GM12878 (cell line): ENCODE data around the gene CYYR1. TPM values are rescaled to one million over a fixed set of nuclear protein-coding genes. Genes with fewer than 3 reads are reported as not detected.

Source experiments
- ATAC-seq: fragments of 200-7000 bp; cut with Tn5 transposase; 3 replicates; pipeline ENCODE4 v1.9.1; 2020; ENCODE audit warnings: mild to moderate bottlenecking, moderate library complexity
- BruUV-seq: library from RNA; stranded (reverse); fragments of 400-500 nt; replicated peaks from 2 replicates; lab custom pipeline; 2021; lab: Mats Ljungman, UMichigan
- CTCF ChIA-PET: fragments of 300-600 bp; sonication (Branson Sonifier 250); formaldehyde crosslinking; extraction: SDS; loops from one replicate; lab custom pipeline; 2021; ENCODE audit warnings: inconsistent platforms; lab: Yijun Ruan, JAX
- POLR2A ChIA-PET: fragments of 350-600 bp; formaldehyde crosslinking; extraction: SDS; loops from one replicate; lab custom pipeline; 2021; ENCODE audit warnings: inconsistent platforms; lab: Charles Lee
- RAD21 ChIA-PET: fragments of 300-600 bp; sonication (Branson Sonifier 250); formaldehyde crosslinking; loops from one replicate; lab custom pipeline; 2023; ENCODE audit warnings: antibody characterized with exemption; ENCODE audit not compliant: unreplicated experiment; lab: Charles Lee
- SMC1A ChIA-PET: fragments of 300-600 bp; sonication (Branson Sonifier 250); formaldehyde crosslinking; loops from one replicate; lab custom pipeline; 2023; ENCODE audit not compliant: unreplicated experiment, uncharacterized antibody; lab: Charles Lee
- DNase-seq: peaks from one replicate; pipeline ENCODE4 v3.0.0-alpha.2; 2011; ENCODE audit warnings: low read depth, low spot score
- FAIRE-seq: peaks from 3 replicates; lab custom pipeline; 2011; peaks lifted over from hg19 to GRCh38; lab: Jason Lieb, UNC
- H2AFZ ChIP-seq: 2 replicates; pipeline ENCODE4 v1.6.0; 2011; ENCODE audit warnings: low read depth, low read length, control low read depth; ENCODE audit not compliant: control insufficient read depth
- H3K27ac ChIP-seq: 2 replicates; pipeline ENCODE4 v1.5.1; 2011; ENCODE audit warnings: control low read depth; ENCODE audit not compliant: control insufficient read depth, insufficient read depth
- H3K27me3 ChIP-seq, 2 experiments: replicated peaks in 1 of 2; 2 replicates each; pipeline versions ENCODE4 v1.6.0 to v1.6.1; 2011; ENCODE audit warnings: low read length in 1 of 2; ENCODE audit not compliant: control insufficient read depth in 2 of 2, insufficient read depth in 2 of 2
- H3K36me3 ChIP-seq, 2 experiments: 2 replicates each; pipeline ENCODE4 v1.5.1; 2011; ENCODE audit warnings: low read length in 1 of 2; ENCODE audit not compliant: control insufficient read depth in 2 of 2, insufficient read depth in 2 of 2
- H3K4me1 ChIP-seq: 2 replicates; pipeline ENCODE4 v1.6.1; 2011; ENCODE audit warnings: mild to moderate bottlenecking, low read length, moderate library complexity, mixed read lengths; ENCODE audit not compliant: control insufficient read depth, insufficient read depth
- H3K4me2 ChIP-seq: 2 replicates; pipeline ENCODE4 v1.6.0; 2011; ENCODE audit warnings: control low read depth; ENCODE audit not compliant: control insufficient read depth, insufficient read depth
- H3K4me3 ChIP-seq: fragments of 200-600 bp; sonication (generic); 2 replicates; pipeline ENCODE4 v1.5.1; 2016
- H3K79me2 ChIP-seq: 2 replicates; pipeline ENCODE4 v1.6.0; 2011; ENCODE audit warnings: low read length; ENCODE audit not compliant: control insufficient read depth, insufficient read depth
- H3K9ac ChIP-seq: 2 replicates; pipeline ENCODE4 v1.8.0; 2011; ENCODE audit warnings: low read length, control low read depth, mixed read lengths; ENCODE audit not compliant: control insufficient read depth, insufficient read depth
- H3K9me3 ChIP-seq: replicated peaks from 3 replicates; pipeline ENCODE4 v1.5.1; 2011; ENCODE audit warnings: mild to moderate bottlenecking, low read length; ENCODE audit not compliant: control insufficient read depth, insufficient read depth
- H4K20me1 ChIP-seq: 2 replicates; pipeline ENCODE4 v1.6.0; 2011; ENCODE audit not compliant: control insufficient read depth, insufficient read depth
- ASH2L ChIP-seq: fragments of 300-600, 200-600 bp; sonication (generic); IDR thresholded peaks from 2 replicates; pipeline ENCODE4 v1.6.1; 2017; ENCODE audit warnings: low read depth, mild to moderate bottlenecking, borderline replicate concordance
- CHD1 ChIP-seq: IDR thresholded peaks from 2 replicates; pipeline ENCODE4 v1.6.1; 2012; ENCODE audit warnings: low read depth, low read length, improper control_type of control experiment
- ESRRA ChIP-seq: IDR thresholded peaks from 2 replicates; pipeline ENCODE4 v1.6.1; 2012; ENCODE audit warnings: mild to moderate bottlenecking, low read length, improper control_type of control experiment
- IKZF2 ChIP-seq, 2 experiments: fragments of 450-650 bp; IDR thresholded peaks; 2 replicates each; pipeline ENCODE4 v1.6.1; 2017; ENCODE audit warnings: mild to moderate bottlenecking in 2 of 2, moderate library complexity in 2 of 2
- KLF5 ChIP-seq: fragments of 450-650 bp; IDR thresholded peaks from 2 replicates; pipeline ENCODE4 v1.6.1; 2014; ENCODE audit warnings: mild to moderate bottlenecking; ENCODE audit not compliant: partially characterized antibody
- POU2F2 ChIP-seq: IDR thresholded peaks from 3 replicates; pipeline ENCODE4 v1.6.1; 2011; ENCODE audit warnings: low read depth, mild to moderate bottlenecking, low read length, borderline replicate concordance
- RUNX3 ChIP-seq: IDR thresholded peaks from 2 replicates; pipeline ENCODE4 v1.6.1; 2012; ENCODE audit warnings: low read length, inconsistent platforms
- SP1 ChIP-seq: IDR thresholded peaks from one replicate; pipeline ENCODE4 v1.6.1; 2011; ENCODE audit warnings: low read depth, low read length
- SREBF1 ChIP-seq: IDR thresholded peaks from 2 replicates; pipeline ENCODE4 v1.6.1; 2012; ENCODE audit warnings: mild to moderate bottlenecking, low read length
- TCF3 ChIP-seq: IDR thresholded peaks from 2 replicates; pipeline ENCODE4 v1.6.1; 2012; ENCODE audit warnings: low read depth, mild to moderate bottlenecking, low read length, borderline replicate concordance; ENCODE audit not compliant: insufficient read depth
- YY1 ChIP-seq: IDR thresholded peaks from 2 replicates; pipeline ENCODE4 v1.6.1; 2011; ENCODE audit warnings: low read depth, mild to moderate bottlenecking, low read length
- ZNF24 ChIP-seq: fragments of 450-650 bp; IDR thresholded peaks from 2 replicates; pipeline ENCODE4 v1.6.1; 2017; ENCODE audit warnings: antibody characterized with exemption, mild to moderate bottlenecking
- WGBS: methylation state at CpG from one replicate; pipeline ENCODE4 v1.1.6; 2016; ENCODE audit warnings: low lambda C conversion rate; ENCODE audit not compliant: insufficient replicate concordance, insufficient coverage; ENCODE audit errors: missing lambda C conversion rate; 5-methylcytosine and 5-hydroxymethylcytosine counted together
- in situ Hi-C: fragments of 300-500 bp; cut with MboI; formaldehyde crosslinking; loops from 9 replicates; pipeline ENCODE4 v1.14.3; 2018; ENCODE audit warnings: mixed read lengths
- intact Hi-C: fragments of 100-400 bp; cut with micrococcal nuclease; formaldehyde crosslinking; loops from one replicate; pipeline ENCODE4 v1.14.2; 2022; ENCODE audit not compliant: unreplicated experiment
- polyA plus RNA-seq, 11 experiments: library from polyadenylated mRNA; depleted of rRNA in 4 of 11; unstranded in 6 of 11; stranded (reverse) in 5 of 11; fragments of >200 nt; fragmentation: Nextera tagmentation in 4 of 11; fragmentation: Illumina TruSeq in 1 of 11; extraction: Ambion mirVana in 4 of 11; extraction: Trizol in 1 of 11; gene quantifications; 1 replicate in 1 of 11; 2 replicates in 10 of 11; pipeline versions ENCODE4 v1.2.1 to v1.2.3, GENCODE V29; 2011 to 2016; ENCODE audit warnings: inconsistent platforms in 2 of 11, missing spikeins in 2 of 11, low read depth in 1 of 11
- total RNA-seq, 4 experiments: library from RNA; depleted of rRNA in 3 of 4; stranded (reverse); fragments of >200 nt in 3 of 4; fragmentation: Illumina TruSeq in 1 of 4; extraction: Trizol in 1 of 4; gene quantifications; 2 replicates each; pipeline versions ENCODE4 v1.2.1 to v1.2.3, GENCODE V29; 2013 to 2021
- TF ChIP-seq, protein P1 (sequence below): fragments of 450-650 bp; formaldehyde crosslinking; IDR thresholded peaks from 2 replicates; pipeline ENCODE4 v1.4.0; 2022; ENCODE audit warnings: mild to moderate bottlenecking, moderate library complexity
- TF ChIP-seq, protein P2 (sequence below): IDR thresholded peaks from 2 replicates; pipeline ENCODE4 v1.6.1; 2011; ENCODE audit warnings: borderline replicate concordance, low read depth, mild to moderate bottlenecking, moderate library complexity, low read length; ENCODE audit not compliant: insufficient read depth, poor library complexity, severe bottlenecking

The CYYR1 gene
- total and polyA plus RNA-seq, 10 of the 15 experiments (the other 5 are each of a cell fraction or from before 2014, with no cell fraction given) = 0.11 to 0.13 TPM; not detected in 8

DNA sequence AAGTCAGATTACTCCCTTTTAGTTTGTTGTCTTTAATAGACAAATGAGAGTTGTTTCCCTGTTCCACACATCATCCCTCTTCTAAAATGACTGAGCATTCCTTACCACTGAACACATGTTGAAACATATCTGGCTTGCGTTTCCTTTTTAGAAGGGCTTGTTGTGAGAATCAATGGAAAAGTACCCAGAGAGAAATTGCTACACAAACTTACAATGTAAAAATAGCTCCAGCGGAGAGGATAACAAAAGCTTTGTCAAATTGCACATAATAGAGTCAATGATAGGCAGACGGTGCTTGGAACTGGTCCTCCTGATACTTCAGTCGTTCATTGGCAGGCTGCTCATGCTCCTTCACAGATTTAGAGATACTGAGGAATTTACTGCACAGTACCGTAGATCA lies 123.9 kb downstream of the CYYR1 start:
- SMC1A ChIA-PET = no interaction called here
- in situ Hi-C loops = no loop called here
- Histone ChIP-seq H3K79me2 (no peaks in the 10 kb centered on the region), H3K4me3 (no peak overlapping the region), H3K9me3 (no peaks in the 10 kb centered on the region), H3K27ac (no peak overlapping the region), H3K9ac (no peak overlapping the region), H2AFZ (no peak overlapping the region), H3K4me1 (no peaks in the 10 kb centered on the region), H4K20me1 (no peaks in the 10 kb centered on the region), H3K27me3 (no peaks in the 10 kb centered on the region), H3K4me2 (no peak overlapping the region), H3K36me3 (no peaks in the 10 kb centered on the region)
- TF ChIP-seq ZNF24 (no peak), SP1 (no peak), POU2F2 (no peak), CHD1 (no peak), IKZF2 (IDR thresholded peaks at IDR 0.05) (no peak), YY1 (no peak), ESRRA (no peak), TCF3 (no peak), KLF5 (no peak), RUNX3 (no peak), ASH2L (no peak), SREBF1 (no peak)
- TF ChIP-seq, protein P1, sequence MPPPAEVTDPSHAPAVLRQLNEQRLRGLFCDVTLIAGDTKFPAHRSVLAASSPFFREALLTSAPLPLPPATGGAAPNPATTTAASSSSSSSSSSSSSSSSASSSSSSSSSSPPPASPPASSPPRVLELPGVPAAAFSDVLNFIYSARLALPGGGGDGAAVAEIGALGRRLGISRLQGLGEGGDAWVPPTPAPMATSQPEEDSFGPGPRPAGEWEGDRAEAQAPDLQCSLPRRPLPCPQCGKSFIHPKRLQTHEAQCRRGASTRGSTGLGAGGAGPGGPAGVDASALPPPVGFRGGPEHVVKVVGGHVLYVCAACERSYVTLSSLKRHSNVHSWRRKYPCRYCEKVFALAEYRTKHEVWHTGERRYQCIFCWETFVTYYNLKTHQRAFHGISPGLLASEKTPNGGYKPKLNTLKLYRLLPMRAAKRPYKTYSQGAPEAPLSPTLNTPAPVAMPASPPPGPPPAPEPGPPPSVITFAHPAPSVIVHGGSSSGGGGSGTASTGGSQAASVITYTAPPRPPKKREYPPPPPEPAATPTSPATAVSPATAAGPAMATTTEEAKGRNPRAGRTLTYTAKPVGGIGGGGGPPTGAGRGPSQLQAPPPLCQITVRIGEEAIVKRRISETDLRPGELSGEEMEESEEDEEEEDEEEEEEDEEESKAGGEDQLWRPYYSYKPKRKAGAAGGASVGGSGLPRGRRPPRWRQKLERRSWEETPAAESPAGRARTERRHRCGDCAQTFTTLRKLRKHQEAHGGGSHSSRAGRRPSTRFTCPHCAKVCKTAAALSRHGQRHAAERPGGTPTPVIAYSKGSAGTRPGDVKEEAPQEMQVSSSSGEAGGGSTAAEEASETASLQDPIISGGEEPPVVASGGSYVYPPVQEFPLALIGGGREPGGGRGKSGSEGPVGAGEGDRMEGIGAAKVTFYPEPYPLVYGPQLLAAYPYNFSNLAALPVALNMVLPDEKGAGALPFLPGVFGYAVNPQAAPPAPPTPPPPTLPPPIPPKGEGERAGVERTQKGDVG = no peak
- TF ChIP-seq, protein P2, sequence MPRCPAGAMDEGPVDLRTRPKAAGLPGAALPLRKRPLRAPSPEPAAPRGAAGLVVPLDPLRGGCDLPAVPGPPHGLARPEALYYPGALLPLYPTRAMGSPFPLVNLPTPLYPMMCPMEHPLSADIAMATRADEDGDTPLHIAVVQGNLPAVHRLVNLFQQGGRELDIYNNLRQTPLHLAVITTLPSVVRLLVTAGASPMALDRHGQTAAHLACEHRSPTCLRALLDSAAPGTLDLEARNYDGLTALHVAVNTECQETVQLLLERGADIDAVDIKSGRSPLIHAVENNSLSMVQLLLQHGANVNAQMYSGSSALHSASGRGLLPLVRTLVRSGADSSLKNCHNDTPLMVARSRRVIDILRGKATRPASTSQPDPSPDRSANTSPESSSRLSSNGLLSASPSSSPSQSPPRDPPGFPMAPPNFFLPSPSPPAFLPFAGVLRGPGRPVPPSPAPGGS = no peak
- 26% methylated on average over 5 of the region's 5 CpGs for WGBS
- POLR2A ChIA-PET = no interaction called here
- no peak for ATAC-seq
- intact Hi-C loops = no loop called here
- RAD21 ChIA-PET = no interaction called here
- no peak for DNase-seq
- no peak for FAIRE-seq
- BruUV-seq = no TSS peak
- CTCF ChIA-PET = no interaction called here
